HG02885 (cell line): ENCODE results near the gene CNTLN.
A peak's percentile ranks its signal among the peaks of the same experiment; 100 is the strongest.
"Not testable (repeated sequence)": the region's sequence is repeated elsewhere in the genome, so short reads cannot be mapped to it uniquely, and the experiment has no call there.

Experiments
- ATAC-seq: cut with Tn5 transposase; IDR thresholded peaks from one replicate; pipeline ENCODE4 v1.9.1; 2021; ENCODE audit warnings: mild to moderate bottlenecking; ENCODE audit not compliant: unreplicated experiment, poor library complexity

The CNTLN gene

DNA sequence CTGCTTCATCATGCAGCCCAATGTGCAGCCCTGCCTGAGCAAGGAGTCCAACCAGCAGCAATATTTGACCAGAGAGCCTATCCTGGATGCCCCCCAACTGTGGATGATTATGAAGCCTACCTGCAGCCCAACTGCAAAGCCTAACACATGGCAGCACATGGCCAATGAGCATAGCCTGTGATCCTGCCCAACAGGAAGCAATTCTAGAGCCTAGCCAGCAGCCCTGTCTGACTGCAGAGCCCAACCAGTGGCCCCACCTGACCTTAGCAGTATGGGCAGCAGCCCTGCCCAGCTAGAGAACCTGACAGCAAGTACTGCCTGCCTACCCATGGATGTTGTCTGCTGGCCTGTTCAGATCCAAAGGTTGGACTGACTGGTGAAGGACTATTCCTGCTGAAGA, 346.7 kb downstream of the CNTLN start:
- no peak for ATAC-seq

DNA sequence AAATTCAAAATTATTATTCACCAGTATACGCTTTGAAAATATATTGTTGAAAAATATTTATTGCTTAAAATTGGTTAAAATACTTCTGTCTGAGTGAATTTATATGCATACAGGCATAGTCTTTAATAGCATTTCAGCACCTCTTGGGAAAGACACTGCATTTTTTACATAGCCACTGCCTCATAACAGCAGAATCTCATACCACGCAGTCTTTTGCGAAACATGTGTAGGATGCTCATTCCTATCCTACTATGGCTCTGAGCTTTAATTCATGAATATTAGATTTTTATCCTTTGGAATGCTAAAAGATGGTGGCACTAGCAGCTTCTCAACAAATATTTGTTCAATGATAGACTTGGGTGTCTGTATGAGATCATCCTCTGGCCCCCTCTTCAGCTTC, 350.1 kb downstream of the CNTLN start:
- no peak for ATAC-seq

DNA sequence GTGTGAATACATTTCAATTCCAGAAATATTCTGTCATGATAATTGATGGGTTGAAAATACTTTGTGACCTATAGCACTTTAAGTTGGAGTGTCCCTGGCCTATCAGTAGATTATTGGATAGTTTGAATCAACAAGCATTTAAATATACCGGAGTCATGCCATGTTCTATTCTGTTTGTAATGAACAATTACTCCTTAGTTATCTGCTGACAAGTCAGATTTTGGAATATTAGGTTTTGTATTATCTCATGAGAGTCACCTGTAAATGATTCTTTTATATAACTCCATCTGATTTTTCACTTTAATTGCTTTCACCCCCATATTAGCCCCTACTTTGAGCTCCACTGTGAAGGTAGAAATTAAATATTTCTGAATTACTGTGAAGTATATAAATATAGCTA, 351.6 kb downstream of the CNTLN start:
- ATAC-seq, result no peak

DNA sequence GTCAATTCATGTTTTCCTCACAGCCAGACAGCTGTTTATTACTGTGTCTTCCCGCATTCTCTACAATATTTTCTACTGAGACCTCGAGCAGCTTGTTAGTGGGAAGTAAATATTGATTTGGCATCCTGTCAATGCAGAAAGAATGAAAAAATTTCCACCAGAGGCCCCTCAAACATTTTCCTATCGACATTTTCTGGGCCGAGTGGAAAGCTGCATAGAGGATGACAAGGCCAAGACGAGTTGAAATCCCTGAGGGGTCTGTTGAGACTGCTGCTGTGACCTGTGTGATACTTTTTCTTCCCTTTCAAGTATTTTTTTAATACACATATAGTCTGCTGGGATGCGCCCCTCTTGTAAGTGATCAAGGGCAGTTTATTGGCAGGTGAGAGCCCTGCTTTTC, 352.6 kb downstream of the CNTLN start:
- ATAC-seq, result no peak

DNA sequence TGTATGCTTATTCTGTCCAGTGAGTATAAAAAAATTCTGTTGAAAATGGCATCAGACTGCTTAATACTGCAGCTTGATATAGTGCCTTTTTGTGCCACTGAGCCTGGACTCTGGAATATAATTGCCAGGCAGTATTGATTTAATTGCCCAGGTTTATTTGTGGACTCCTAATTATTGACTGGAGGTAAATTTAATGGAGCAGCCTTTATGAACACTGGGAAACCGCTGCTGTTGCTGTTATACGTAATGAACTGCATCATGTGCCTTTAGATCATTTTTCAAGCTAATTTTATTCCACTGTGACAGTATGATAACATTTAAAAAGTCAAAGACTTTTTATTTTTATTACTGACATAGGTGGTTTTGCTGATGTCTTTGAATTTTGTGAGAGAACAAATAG, 353.8 kb downstream of the CNTLN start:
- no peak for ATAC-seq

DNA sequence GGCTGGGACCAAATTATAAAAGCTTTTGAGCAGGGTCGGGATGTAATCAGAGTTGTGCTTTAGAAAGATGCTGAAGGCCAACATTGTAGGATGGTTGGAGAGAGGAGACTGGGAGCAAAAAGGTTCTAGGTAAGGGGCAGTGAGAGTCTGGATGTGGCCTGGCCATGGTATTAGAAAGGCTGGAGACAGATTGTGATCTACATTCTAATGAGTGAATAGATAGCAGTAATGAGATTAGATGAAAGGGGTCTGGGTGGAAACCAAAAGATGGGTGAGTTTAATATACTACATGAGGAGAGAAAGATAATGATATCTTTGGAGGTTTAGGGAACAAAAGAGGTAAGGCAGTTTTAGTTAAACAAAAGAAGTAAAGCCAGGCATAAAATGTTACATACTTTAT, 355.3 kb downstream of the CNTLN start:
- no peak for ATAC-seq

DNA sequence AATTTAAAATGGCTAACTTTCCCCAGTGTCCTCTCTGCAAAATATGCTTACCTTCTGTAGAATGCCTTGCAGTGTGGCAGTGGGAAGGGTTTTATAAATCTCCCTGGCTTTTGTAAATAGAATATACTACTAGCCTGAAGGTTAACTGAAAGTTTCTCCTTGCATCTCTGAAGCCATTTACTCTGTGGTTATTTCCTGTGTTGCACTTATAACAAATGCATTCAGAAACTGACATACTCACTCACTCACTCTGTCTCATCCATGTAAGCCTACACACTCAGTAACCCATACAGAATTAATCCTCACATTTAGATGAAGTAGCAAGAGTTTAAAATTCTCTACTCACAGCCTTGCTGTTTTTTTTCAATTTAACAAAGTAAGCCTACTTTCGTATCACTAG, 356.9 kb downstream of the CNTLN start:
- ATAC-seq, result no peak

DNA sequence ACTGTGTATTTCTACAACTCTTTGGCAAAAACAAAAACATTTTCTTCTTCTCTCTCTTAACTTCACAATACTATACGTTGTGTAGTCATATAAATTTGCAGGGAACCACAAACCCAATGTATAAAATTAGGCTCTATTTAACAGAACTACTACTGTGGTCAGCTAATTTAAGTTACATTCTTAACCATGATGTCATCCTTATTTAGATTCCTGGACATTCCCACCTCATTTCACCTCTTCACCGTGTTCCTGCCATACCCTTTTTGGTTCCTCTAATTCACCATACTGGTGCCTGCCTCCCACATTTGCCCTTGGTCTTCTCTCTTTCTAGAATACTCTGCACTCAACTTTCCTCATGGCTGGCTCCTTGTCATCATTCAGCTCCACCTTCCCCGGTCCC, 368.4 kb downstream of the CNTLN start:
- no peak for ATAC-seq

DNA sequence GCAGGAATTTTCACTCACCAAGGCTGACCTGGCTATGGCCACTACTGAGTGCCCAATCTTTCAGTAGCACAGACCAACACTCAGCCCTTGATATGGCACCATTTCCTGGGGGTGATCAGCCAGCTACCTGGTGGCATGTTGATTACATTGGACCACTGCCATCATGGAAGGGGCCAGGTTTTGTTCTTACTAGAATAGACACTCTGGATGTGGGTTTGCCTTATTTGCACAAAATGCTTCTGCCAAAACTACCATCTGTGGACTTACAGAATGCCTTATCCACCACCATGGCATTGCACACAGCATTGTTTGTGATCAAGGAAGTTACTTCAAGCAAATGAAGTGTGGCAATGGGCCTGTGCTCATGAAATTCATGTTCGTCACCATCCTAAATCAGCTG, 374.3 kb downstream of the CNTLN start:
- ATAC-seq, result no peak

DNA sequence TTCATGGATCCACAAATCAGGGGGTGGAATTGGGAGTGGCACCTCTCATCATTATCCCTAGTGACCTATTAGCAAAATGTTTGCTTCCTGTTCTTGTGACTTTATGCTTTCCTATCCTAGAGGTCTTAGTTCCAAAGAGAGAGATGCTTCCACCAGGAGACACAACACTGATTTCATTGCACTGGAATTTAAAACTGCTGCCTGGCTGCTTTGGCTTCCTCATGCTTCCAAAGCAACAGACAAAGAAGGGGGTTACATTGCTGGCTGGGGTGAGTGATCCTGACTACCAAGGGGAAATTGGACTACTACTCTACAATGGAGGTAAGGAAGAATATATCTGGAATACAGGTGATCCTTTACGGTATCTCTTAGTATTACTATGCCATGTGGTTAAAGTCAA, 374.9 kb downstream of the CNTLN start:
- no peak for ATAC-seq

DNA sequence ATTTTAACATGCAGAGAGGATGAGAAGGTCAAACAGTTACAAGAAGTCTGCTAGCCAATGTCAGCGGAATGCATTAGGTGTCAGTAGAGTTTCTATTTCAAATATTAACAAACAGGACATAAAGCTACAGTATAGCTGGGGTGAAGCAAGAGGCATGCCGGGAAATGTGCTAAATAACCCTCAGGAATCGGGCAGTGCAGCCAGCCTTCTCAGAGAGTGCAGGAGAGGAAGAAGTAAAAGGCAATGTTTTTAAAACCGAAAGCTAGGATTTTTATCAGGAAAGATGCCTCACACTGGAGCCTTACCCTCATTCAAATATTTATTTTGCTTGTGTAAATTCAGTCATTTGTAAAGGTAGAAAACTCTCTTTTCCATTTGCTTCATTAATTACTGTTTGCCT, 384.9 kb downstream of the CNTLN start:
- ATAC-seq, result no peak

DNA sequence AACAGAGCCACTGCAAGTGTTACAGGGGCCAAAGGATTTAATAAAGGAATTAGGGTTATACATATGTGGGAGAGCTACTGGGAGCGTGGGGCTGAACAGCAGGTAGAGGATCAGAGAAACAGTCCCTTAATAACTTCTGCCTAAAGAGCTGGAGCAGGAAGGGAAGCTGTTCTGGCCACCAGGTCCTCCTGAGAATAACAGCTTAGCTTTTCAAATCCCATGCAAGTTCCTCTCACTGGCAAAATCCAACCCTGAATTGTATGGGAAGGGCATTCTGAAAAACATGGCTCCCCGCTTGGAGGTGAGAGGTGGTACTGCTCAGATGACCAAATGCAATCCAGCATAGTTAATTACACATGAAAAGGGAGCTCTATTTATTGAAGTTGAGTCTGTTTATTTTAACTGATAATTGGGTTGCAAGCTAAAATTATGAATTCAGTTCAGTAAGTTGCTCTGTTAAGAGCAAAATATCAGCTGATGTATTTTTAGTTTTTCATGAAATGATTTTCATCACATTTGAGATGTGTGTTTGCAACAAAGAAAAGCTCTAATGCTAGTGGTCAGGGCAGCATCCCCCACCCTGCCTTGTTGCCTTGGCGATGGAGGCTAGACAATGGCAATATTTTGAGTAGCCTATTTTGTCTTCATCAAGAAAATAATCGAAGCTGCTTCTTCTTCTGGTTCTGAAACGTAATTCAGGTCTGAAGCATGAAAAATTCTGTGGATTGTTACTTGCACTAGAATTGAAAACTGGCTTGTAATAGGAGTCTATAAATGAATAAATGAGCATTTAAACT, 385.6 kb downstream of the CNTLN start:
- no peak for ATAC-seq

DNA sequence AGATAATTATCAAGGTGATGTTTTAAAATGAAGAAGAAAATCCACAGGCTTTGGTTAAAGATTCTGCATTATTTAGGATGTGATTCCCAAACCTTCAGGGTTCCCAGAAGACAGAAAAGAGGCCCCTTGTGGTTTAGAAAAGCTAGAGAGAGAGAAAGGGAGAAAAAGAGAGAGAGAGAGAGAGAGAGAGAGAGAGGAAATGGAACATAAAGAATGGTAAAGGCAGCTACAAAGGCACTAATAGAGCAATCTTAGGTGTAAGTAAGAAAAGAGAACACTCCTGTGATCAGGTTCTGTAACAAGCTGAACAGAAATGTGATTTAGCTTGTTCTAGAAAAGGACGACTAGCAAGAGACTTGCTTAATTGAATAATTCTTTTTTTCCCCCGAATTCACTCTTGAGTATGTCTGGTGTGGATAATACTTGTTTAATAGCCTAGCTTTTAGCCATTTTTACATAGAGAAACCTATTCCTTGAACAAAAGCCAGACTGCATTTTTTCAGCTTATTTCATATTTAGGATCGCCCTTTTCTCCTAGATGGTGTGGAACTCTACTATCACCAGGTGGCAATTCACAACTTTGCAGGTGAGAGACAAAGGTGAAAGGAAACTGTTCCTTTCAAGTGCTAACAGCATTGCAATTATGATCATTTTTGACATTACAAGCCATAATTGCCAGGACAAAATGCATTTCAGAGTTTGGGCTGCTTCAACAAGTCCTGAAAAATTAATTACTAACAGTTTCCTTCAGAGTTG, 386.4 kb downstream of the CNTLN start:
- no peak for ATAC-seq

DNA sequence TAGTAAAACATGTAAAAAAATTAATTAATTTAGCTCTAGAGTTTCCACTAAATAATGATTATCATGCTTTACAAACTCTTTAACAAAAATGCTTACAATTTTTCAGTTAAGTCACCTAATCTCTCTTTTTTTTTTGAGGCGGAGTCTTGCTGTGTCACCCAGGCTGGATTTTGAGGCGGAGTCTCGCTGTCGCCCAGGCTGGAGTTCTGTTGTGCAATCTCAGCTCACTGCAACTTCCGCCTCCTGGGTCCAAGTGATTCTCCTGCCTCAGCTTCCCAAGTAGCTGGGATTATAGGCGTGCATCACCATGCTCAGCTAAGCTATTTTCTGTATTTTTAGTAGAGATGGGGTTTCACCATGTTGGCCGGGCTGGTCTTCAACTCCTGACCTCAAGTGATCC, 391.9 kb downstream of the CNTLN start:
- not testable (repeated sequence) for ATAC-seq

DNA sequence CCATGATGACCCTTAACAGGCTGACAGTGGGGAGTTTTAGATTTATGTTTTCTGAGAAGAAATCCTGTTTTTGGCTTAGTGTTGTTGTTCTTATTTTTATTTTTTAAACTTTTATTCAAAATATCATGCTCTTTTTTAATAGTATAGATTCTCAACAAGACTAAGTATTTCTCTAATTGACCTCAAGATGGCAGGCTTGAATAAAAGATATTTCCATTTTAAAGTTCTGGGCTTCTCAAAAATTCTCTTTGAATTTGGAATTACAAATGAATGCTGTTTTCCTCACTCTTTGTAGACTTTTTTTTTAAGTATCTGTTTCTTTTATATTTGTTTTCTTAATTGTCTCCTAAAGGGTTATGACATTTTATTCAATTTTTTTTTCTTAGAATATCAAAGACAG, 394.0 kb downstream of the CNTLN start:
- ATAC-seq, result no peak

DNA sequence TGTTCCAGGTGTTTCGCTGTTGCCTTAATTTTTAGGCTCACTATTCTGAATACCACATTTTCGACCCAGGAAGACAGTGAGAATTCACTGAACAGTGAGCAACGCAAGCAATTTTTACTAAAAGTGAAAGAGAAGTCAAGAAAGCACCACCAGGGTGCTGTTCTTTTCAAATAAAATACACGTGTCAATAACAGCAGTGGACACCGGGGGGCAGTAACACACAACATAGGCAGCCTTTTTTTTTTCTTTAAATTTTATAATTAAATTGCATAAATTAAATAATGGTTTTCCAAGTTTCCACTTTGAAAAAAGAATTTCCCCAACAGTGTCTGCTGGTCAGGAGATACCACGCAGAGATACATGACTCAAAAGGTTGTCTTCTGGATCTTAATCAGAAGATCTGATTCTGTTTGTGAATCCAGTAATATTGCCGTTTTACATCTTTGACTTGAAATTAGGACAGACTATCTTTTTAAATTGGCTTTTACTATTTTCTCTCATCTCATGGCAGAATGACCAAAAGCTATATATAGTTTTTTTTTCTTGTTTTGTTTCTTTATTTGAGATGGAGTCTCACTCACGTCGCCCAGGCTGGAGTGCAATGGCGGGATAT, 396.9 kb downstream of the CNTLN start:
- ATAC-seq, result peak; percentile 94

DNA sequence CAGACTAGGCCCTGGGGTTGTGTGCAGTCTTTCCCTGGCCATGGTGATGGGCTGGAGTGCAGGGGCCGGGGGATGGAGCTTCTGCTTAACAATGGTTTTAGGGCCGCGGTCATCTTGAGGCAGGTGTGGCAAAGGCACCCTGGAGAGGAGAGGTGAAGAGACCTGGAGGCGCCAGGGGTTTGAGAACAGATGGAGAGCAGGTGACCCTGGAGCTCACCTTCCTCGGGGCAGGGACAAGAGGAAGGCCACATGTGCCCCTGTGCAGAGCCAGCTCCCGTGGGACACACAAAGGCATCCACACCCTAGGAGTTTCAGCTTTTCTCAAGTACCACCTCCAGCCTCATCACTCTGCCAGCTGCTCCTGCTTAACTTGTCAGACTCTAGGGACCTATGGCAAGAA, 397.6 kb downstream of the CNTLN start:
- ATAC-seq, result no peak

DNA sequence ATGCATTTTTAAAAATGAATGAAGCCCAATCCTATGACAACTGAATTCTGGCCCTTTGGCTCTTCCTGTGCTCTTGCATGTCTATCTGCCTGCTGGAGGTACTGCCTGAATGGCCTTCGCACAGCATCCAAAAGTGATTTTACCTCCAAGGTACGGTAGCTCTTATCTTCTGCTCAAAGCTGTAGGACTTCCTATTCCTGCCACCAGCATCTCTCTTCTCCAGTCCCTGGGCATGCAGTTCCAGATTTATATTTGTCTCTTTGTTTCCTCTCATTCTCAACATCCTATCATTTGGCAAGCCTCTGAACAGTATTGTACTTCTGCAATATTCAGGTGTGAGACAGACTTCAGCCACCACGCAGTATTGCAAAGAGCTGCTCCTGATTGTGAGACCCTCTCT, 400.3 kb downstream of the CNTLN start:
- no peak for ATAC-seq

DNA sequence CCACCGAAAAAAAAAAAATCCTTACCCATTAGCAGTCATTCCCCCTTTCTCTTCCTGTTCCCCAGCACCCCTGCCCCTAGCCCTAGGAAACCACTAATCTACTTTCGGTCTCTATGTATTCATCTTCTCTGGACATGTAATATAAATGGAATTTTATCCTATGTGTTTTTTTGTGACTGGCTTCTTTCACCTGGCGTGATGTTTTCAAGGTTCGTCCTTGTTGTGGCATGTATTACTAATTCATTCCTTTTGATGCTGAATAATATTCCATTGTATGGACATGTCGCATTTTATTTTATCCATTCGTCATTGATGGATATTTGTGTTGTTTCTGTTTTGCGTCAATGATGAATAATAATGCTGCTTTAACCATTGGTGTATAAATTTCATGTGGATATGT, 401.2 kb downstream of the CNTLN start:
- no peak for ATAC-seq

DNA sequence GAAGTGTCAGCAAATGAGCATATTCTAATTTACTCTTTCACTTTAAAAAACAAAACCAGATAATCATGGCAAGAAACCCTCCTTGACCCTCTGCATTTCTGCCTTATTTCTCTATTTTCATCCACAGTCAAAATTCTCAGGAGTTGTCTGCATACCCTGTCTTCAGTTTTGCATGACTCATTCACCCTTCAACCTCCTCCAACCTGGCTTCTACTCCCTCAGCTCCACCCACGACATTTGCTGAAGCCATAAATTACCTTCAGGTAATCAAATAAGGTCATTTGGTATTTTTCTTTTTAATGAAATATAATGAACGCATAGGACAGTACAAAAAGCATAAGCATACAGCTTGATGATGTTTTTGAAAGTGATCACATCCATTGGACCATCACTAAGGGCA, 416.2 kb downstream of the CNTLN start:
- no peak for ATAC-seq
